T-helper 2 cell treated with Interferon-gamma antibody and Interleukin-4, amounts not matched to agents 5 μg/mL and 100 μg/mL, for 36 hours (primary cell): Measurements from ENCODE around the gene C1QBP.
A peak's percentile ranks its signal among the peaks of the same experiment; 100 is the strongest.

Source experiments
- DNase-seq: peaks from one replicate; pipeline ENCODE4 v3.0.0; 2021; ENCODE audit warnings: low spot score
- H3K27ac Mint-ChIP-seq: one replicate; pipeline ENCODE4 v1.8.0; 2021; ENCODE audit warnings: mild to moderate bottlenecking, mixed read lengths
- H3K27me3 Mint-ChIP-seq: one replicate; pipeline ENCODE4 v1.8.0; 2021; ENCODE audit warnings: low read depth, mixed read lengths
- H3K36me3 Mint-ChIP-seq: one replicate; pipeline ENCODE4 v1.8.0; 2021; ENCODE audit warnings: low read depth, mixed read lengths
- H3K4me1 Mint-ChIP-seq: one replicate; pipeline ENCODE4 v1.8.0; 2021; ENCODE audit warnings: low read depth, mixed read lengths
- H3K4me3 Mint-ChIP-seq: one replicate; pipeline ENCODE4 v1.8.0; 2022; ENCODE audit warnings: mild to moderate bottlenecking, moderate library complexity, mixed read lengths
- H3K9me3 Mint-ChIP-seq: one replicate; pipeline ENCODE4 v1.8.0; 2021; ENCODE audit warnings: mixed read lengths

The C1QBP gene

DNA sequence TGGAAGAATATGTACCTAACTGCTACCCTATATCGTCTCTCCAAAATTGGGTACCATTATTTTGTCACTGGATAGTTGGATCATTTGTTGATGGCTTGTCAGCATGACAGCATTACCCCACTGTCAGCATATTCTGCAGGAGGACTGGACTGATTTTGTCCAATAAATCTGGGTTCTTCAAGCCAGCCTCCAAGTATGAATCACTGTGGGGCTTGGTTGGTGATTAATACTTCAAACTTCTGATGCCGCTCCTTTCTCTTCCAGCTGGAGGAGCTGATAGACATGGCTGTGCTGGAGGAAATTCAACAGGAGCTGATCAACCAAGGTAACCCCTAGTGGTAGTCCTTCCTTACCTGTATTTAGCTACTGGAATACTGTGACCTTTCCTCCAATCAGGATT is 16.4 kb downstream of the C1QBP start:
- Mint-ChIP-seq H3K4me1 (peaks cover 23% of the 10 kb centered on the region), H3K9me3 (no peaks in the 10 kb centered on the region), H3K4me3 (no peak overlapping the region), H3K27me3 (no peaks in the 10 kb centered on the region), H3K36me3 (peaks cover 38% of the 10 kb centered on the region), H3K27ac (no peak overlapping the region)
- DNase-seq = no peak

DNA sequence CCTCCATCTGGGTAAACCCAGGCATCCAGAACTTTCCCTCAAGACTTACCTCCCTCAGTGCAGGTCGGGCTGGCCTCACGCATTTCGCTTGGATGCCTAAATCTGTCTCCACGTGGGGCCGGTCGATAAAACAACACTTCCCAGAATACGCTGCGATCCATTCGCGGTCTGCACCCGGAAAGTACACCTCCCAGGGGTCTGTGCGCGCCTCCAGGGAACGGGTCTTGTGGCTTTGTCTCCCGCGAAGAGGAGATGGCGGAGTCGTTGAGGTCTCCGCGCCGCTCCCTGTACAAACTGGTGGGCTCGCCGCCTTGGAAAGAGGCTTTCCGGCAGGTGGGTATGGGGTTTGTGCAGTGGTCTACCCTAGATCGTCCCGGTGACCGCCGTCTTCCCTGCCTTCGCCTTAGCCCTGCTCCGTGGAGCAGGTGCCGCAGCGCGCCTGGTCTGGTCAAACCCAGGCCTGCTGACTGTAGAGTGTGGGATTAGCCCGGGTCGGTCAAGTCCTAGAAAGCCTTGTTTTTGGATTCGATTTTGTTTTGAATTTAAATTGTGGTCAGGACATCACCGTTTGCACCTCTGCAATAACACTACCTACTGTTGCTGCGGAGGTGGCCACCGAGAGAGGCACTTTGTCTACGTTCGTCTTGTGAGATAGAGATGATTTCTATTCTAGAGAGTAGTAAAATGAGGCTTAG is 18.8 kb downstream of the C1QBP start, which contains the start of gene RPAIN:
Gene RPAIN (plus strand): TSS at position 224 of the 695 bp plus-strand sequence. CDS start 29 bp downstream, at position 253.
- peak within 1 kb of the TSS; percentile 100 for H3K27ac Mint-ChIP-seq
- no peaks in the 10 kb centered on the region for H3K9me3 Mint-ChIP-seq
- peaks cover 27% of the 10 kb centered on the region for H3K4me1 Mint-ChIP-seq
- H3K27me3 Mint-ChIP-seq = no peaks in the 10 kb centered on the region
- peak; percentile 86 for DNase-seq
- peak within 1 kb of the TSS; percentile 100 for H3K4me3 Mint-ChIP-seq
- H3K36me3 Mint-ChIP-seq = peaks cover 35% of the 10 kb centered on the region

DNA sequence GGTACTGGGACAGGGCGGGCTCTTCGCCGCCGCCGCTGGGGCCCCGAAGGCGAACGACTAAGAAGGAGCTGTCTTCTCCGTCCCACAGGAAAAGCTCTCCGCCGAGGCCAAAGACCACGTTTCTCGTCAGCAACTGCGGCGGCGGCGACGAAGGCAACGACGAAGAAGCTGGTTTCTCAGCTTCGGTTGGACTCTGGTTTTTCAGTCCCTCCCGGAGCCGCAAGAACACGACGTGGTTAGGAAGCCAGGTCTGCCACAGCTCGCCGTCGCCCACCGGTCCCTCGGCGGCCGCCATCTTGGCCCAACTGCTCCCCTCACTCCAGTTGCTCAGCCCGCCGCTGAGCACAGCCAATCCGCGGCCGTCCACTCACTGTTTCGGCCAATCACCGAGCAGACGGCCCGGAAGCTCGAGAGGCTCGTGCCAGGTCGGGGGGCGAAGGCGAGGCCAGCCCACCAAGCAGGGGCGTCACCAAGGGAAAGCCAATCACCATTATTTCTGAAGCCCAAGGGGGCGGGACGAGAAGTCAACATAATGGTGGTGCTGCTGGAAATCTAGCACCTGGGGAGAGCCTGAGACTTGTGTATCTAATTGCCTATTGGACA is 19.5 kb downstream of the C1QBP start, which contains the start of gene NUP88:
Gene NUP88 (minus strand): TSS at position 307 of the 603 bp plus-strand sequence. CDS start 12 bp downstream, at position 295.
- Mint-ChIP-seq H3K27me3 (no peaks in the 10 kb centered on the region), H3K36me3 (peaks cover 32% of the 10 kb centered on the region), H3K4me1 (peaks cover 25% of the 10 kb centered on the region), H3K4me3 (peak within 1 kb of the TSS; percentile 100), H3K27ac (peak within 1 kb of the TSS; percentile 100), H3K9me3 (no peaks in the 10 kb centered on the region)
- peak; percentile 98 for DNase-seq

DNA sequence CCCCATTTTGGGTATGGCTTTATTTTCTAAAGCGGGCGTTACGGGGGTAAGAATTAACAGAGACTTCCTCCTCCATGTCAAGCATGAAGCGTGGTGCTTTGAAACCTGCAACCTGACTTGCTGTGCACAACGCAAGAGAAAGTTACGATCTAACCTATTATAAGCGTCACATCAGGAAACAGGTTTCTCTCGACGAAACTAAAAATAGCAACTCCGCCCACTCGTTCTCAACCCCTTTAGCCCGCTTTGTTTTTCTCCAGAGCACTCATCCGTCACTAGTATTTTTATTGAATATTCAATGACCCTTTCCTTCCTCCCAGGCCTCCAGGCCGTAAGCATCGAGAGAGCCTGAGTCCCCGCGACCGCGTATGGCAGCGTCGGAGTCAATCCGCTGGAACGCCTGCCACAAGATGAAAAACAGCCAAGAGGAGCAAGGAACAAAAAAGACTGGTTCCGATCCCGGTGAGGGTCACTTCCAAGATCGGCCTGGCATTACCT is 20.0 kb downstream of the C1QBP start:
- peaks cover 25% of the 10 kb centered on the region for H3K4me1 Mint-ChIP-seq
- H3K4me3 Mint-ChIP-seq = peak overlapping the region; percentile 100
- H3K9me3 Mint-ChIP-seq = no peaks in the 10 kb centered on the region
- H3K27me3 Mint-ChIP-seq = no peaks in the 10 kb centered on the region
- H3K27ac Mint-ChIP-seq = peak overlapping the region; percentile 100
- peak; percentile 66 for DNase-seq
- peaks cover 31% of the 10 kb centered on the region for H3K36me3 Mint-ChIP-seq

DNA sequence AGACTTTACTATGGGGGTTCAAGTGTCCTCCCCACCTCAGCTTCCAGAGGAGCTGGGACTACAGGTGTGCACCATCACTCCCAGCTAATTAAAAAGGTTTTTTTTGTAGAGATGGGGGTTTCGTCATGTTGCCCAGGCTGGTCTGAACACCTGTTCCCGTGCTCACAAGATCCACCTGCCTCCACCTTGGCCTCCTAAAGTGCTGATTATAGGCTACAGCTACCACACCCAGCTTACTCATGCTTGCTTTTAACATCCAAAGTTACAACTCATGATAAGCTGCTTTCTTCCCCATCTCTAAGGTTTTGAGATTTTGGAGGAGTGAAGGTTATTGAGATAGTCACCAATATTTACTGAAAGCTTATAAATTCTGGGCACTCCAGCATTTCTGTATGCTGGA is 22.1 kb downstream of the C1QBP start:
- peak overlapping the region; percentile 66 for H3K4me3 Mint-ChIP-seq
- peaks cover 34% of the 10 kb centered on the region for H3K4me1 Mint-ChIP-seq
- H3K27me3 Mint-ChIP-seq = no peaks in the 10 kb centered on the region
- no peaks in the 10 kb centered on the region for H3K9me3 Mint-ChIP-seq
- H3K36me3 Mint-ChIP-seq = peaks cover 38% of the 10 kb centered on the region
- DNase-seq = no peak
- no peak overlapping the region for H3K27ac Mint-ChIP-seq

DNA sequence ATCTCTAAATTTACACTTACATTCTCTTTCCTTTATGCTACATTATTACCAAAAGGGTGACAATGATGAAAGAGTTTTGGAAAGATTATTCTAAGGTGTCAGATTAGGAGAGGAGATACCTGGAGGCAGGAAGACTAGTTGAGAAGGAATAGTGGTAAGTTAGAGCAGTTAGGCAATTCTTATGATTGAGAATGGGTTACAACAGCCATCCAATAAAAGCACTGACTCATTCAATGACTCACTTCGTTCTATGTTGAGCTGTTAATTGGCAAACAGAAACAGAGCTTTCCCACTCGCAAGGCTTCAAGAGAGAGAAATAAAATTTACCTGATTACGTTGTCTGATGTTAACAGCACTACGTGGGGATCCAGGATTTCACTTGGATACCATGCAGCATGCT is 25.3 kb downstream of the C1QBP start:
- H3K4me3 Mint-ChIP-seq = no peak overlapping the region
- H3K27ac Mint-ChIP-seq = no peak overlapping the region
- no peaks in the 10 kb centered on the region for H3K9me3 Mint-ChIP-seq
- H3K36me3 Mint-ChIP-seq = peaks cover 45% of the 10 kb centered on the region
- peaks cover 34% of the 10 kb centered on the region for H3K4me1 Mint-ChIP-seq
- DNase-seq = no peak
- no peaks in the 10 kb centered on the region for H3K27me3 Mint-ChIP-seq

DNA sequence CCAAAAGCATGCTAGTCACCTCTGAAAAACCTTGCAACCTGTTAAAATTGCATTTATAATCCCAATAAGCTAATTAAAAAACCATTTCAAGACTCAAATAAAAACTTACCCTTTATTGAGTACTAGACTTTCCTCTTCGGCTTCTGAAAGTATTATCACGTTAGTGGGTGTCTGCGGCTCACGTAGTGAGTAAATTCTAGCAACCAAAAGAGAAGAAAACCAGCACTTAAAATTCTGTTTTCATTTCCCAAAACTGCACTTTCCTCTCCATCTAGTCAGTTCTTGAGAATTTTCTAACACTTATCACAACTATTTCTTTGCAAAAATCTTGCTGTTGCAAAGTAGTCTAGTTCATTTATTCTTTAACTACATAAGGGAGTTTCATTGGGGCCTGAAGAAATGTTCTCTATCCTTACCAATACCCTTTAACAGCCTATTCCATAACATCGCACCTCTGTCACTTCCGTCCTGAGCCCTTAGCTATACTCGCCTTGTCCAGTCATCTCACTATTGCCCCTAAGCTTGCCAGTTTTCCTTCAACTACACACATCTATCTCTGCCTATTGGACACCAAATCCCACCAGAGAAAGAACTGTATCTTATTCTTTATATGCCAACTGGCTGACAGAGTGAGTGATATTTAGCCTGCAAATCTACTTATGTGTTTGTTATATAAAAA is 28.2 kb downstream of the C1QBP start:
- Mint-ChIP-seq H3K9me3 (no peaks in the 10 kb centered on the region), H3K36me3 (peaks cover 37% of the 10 kb centered on the region), H3K4me1 (peaks cover 31% of the 10 kb centered on the region), H3K27me3 (no peaks in the 10 kb centered on the region), H3K27ac (no peak overlapping the region), H3K4me3 (peak overlapping the region; percentile 14)
- DNase-seq = no peak

DNA sequence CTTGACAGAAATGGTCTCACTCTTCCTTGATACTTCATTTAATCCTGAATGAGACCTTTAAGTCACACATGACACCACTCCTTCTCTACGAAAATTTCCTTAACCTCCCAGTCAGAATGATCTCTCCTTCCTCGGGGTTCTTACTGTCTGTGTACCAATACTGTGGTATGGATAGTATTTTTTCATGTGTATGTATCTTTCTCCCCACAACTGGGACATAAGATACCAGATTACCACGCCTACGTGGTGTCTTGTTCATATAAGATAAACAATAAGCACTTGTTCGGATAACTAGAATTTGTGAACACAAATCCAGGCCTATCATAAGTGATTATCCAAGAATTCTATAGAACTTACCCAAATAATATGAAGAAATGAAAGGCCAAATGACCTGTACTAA is 30.8 kb downstream of the C1QBP start:
- Mint-ChIP-seq H3K4me3 (no peak overlapping the region), H3K27ac (no peak overlapping the region), H3K4me1 (peaks cover 28% of the 10 kb centered on the region), H3K36me3 (peaks cover 39% of the 10 kb centered on the region), H3K9me3 (no peaks in the 10 kb centered on the region), H3K27me3 (no peaks in the 10 kb centered on the region)
- DNase-seq = no peak

DNA sequence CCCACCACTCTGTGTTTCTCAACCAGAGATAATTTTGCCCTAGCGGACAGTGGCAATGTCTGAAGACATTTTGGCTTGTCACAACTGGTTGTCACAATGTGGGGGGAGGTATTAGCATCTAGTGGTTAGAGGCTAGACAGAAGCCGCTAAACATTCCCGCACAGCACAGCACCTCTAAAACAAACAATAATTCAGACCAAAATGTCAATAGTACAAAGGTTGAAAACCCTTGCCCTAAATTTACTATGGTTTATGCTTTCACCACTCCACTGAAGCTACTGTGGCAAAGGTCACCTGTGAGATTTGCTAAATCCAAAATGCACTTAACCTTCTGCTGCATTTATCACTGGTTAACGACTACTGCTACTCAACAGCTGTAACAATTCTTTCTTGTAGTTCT is 33.6 kb downstream of the C1QBP start:
- no peaks in the 10 kb centered on the region for H3K27me3 Mint-ChIP-seq
- peaks cover 29% of the 10 kb centered on the region for H3K36me3 Mint-ChIP-seq
- no peak for DNase-seq
- no peaks in the 10 kb centered on the region for H3K9me3 Mint-ChIP-seq
- no peak overlapping the region for H3K4me3 Mint-ChIP-seq
- peaks cover 6% of the 10 kb centered on the region for H3K4me1 Mint-ChIP-seq
- no peak overlapping the region for H3K27ac Mint-ChIP-seq

DNA sequence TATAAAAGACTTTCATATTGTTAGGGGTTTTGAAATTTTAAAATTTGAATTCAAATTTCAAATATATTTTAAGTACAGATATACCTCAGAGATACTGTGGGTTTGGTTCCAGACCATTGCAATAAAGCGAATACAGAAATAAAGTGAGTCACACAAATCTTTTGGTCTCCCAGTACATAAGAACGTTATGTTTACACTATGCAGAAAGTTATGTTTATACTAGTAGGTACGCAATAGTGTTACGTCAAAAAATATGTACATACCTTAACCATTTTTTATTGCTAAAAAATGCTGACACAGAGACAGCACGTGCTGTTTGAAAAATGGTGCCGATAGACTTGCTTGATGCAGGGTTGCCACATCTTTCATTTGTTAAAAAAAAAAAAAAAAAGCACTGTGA is 39.2 kb downstream of the C1QBP start:
- Mint-ChIP-seq H3K27ac (no peak overlapping the region), H3K27me3 (no peaks in the 10 kb centered on the region), H3K9me3 (no peaks in the 10 kb centered on the region), H3K4me1 (no peaks in the 10 kb centered on the region), H3K4me3 (no peak overlapping the region), H3K36me3 (peaks cover 58% of the 10 kb centered on the region)
- no peak for DNase-seq

DNA sequence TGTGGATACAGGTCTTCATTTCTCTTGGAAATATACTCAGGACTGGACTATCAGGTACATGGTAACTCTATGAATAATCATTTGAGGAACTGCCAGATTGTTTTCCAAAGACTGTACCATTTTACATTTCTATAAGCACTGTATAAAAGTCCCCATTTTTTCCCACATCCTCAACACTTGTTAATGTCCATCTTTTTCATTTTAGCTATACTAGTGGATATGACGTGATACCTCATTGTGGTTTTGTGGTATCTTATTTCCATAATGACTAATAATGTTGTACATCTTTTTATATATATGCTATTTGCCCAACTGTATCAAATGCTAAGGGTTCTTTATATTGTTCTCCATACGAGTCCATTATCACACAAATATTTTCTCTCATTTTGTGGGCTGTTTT is 42.3 kb downstream of the C1QBP start:
- Mint-ChIP-seq H3K4me3 (no peak overlapping the region), H3K27me3 (no peaks in the 10 kb centered on the region), H3K4me1 (no peaks in the 10 kb centered on the region), H3K36me3 (peaks cover 61% of the 10 kb centered on the region), H3K27ac (no peak overlapping the region), H3K9me3 (no peaks in the 10 kb centered on the region)
- DNase-seq = no peak

DNA sequence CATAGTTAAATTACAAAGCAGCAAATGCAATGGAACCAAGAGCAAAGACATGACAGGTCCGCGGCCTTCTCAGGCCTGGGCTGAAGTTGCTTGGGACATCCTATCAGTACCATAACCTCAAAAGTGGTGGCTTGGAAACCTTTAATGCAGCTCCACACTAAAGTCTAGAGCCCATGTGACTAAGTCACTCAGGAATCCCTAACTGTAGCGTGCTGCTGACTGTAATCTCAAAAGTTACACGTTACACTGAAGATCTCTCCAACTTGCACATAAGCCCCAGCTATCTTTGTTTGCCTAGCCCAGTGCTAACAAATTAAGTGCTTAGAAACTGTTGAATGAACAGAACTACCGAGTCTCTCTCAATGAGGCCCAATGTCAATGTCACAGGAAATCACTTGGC is 47.3 kb downstream of the C1QBP start:
- no peak overlapping the region for H3K27ac Mint-ChIP-seq
- no peaks in the 10 kb centered on the region for H3K9me3 Mint-ChIP-seq
- H3K27me3 Mint-ChIP-seq = no peaks in the 10 kb centered on the region
- H3K4me3 Mint-ChIP-seq = no peak overlapping the region
- no peak for DNase-seq
- H3K36me3 Mint-ChIP-seq = peaks cover 59% of the 10 kb centered on the region
- peaks cover 2% of the 10 kb centered on the region for H3K4me1 Mint-ChIP-seq
